HT1080 (cell line): ENCODE measurements around the gene TRIM7. TPM values are rescaled to one million over a fixed set of nuclear protein-coding genes. Genes with fewer than 3 reads are reported as not detected.
"Not testable (repeated sequence)": the region's sequence is repeated elsewhere in the genome, so short reads cannot be mapped to it uniquely, and the experiment has no call there.

Experiments
- DNase-seq: peaks from one replicate; pipeline ENCODE4 v3.0.0-alpha.2; 2015; ENCODE audit warnings: low read depth
- total RNA-seq: library from RNA; depleted of rRNA; stranded (reverse); fragments of >200 nt; shearing (Covaris generic); gene quantifications from 2 replicates; pipeline ENCODE4 v1.2.3, GENCODE V29; 2014

Gene TRIM7
- total RNA-seq, 1 experiment from 2014 or later: 12.6 TPM

- DNase-seq: not testable (repeated sequence)
These were observed 9.3 kb upstream of the TRIM7 start for GRCh38 chr5:181214249-181214648.

- no peak for DNase-seq
These were observed 7.9 kb upstream of the TRIM7 start for GRCh38 chr5:181212934-181213333.

GRCh38 chr5:181212080-181212479 lies 7.1 kb upstream of the TRIM7 start:
- no peak for DNase-seq

- DNase-seq: no peak
These were observed 6.2 kb upstream of the TRIM7 start for GRCh38 chr5:181211208-181211607.

- not testable (repeated sequence) for DNase-seq
These were observed 5.7 kb upstream of the TRIM7 start for GRCh38 chr5:181210698-181211097.

GRCh38 chr5:181210148-181210547 lies 5.2 kb upstream of the TRIM7 start:
- not testable (repeated sequence) for DNase-seq

- not testable (repeated sequence) for DNase-seq
These were observed 4.0 kb upstream of the TRIM7 start for GRCh38 chr5:181209006-181209405.

- DNase-seq: no peak
These were observed 2.9 kb upstream of the TRIM7 start for GRCh38 chr5:181207960-181208253.

GRCh38 chr5:181207214-181207959 lies 2.4 kb upstream of the TRIM7 start:
- DNase-seq: peak; percentile 96

- no peak for DNase-seq
These were observed 1.0 kb upstream of the TRIM7 start for GRCh38 chr5:181205761-181206649.

- no peak for DNase-seq
These were observed 727 bp downstream of the TRIM7 start for GRCh38 chr5:181204113-181204825.

GRCh38 chr5:181203777-181204112 lies 1.3 kb downstream of the TRIM7 start:
- DNase-seq: no peak

GRCh38 chr5:181203093-181203711 lies 1.8 kb downstream of the TRIM7 start:
- DNase-seq: no peak

GRCh38 chr5:181200816-181201215 lies 4.2 kb downstream of the TRIM7 start:
- DNase-seq: no peak

- DNase-seq: no peak
These were observed 4.9 kb downstream of the TRIM7 start for GRCh38 chr5:181199881-181200638.

- DNase-seq: no peak
These were observed 6.0 kb downstream of the TRIM7 start for GRCh38 chr5:181198905-181199519.

GRCh38 chr5:181198106-181198685 lies 6.8 kb downstream of the TRIM7 start:
- DNase-seq: no peak

GRCh38 chr5:181197326-181197951 lies 7.6 kb downstream of the TRIM7 start:
- DNase-seq: no peak

- no peak for DNase-seq
These were observed 9.7 kb downstream of the TRIM7 start for GRCh38 chr5:181195249-181195761.
